HUES6 (cell line): ENCODE measurements around the gene COL15A1.
"Not testable (repeated sequence)": the region's sequence is repeated elsewhere in the genome, so short reads cannot be mapped to it uniquely, and the experiment has no call there.

Experiments used
- H3K27ac ChIP-seq: 2 replicates; pipeline ENCODE4 v1.7.0; 2013; ENCODE audit warnings: low read depth, mild to moderate bottlenecking, low read length, inconsistent platforms
- H3K27me3 ChIP-seq: 2 replicates; pipeline ENCODE4 v1.6.1; 2013; ENCODE audit warnings: low read length; ENCODE audit not compliant: control insufficient read depth, insufficient read depth
- H3K36me3 ChIP-seq: 2 replicates; pipeline ENCODE4 v1.6.1; 2013; ENCODE audit warnings: low read length; ENCODE audit not compliant: control insufficient read depth, insufficient read depth
- H3K4me1 ChIP-seq: 2 replicates; pipeline ENCODE4 v1.6.1; 2013; ENCODE audit warnings: low read length; ENCODE audit not compliant: control insufficient read depth, insufficient read depth
- H3K4me3 ChIP-seq: 2 replicates; pipeline ENCODE4 v1.5.1; 2013; ENCODE audit warnings: low read depth, low read length
- H3K9ac ChIP-seq: one replicate; pipeline ENCODE4 v1.6.1; 2013; ENCODE audit warnings: mild to moderate bottlenecking, low read length
- H3K9me3 ChIP-seq: 2 replicates; pipeline ENCODE4 v1.6.1; 2013; ENCODE audit warnings: low read depth, low read length; ENCODE audit not compliant: control insufficient read depth, insufficient read depth

Gene COL15A1

DNA sequence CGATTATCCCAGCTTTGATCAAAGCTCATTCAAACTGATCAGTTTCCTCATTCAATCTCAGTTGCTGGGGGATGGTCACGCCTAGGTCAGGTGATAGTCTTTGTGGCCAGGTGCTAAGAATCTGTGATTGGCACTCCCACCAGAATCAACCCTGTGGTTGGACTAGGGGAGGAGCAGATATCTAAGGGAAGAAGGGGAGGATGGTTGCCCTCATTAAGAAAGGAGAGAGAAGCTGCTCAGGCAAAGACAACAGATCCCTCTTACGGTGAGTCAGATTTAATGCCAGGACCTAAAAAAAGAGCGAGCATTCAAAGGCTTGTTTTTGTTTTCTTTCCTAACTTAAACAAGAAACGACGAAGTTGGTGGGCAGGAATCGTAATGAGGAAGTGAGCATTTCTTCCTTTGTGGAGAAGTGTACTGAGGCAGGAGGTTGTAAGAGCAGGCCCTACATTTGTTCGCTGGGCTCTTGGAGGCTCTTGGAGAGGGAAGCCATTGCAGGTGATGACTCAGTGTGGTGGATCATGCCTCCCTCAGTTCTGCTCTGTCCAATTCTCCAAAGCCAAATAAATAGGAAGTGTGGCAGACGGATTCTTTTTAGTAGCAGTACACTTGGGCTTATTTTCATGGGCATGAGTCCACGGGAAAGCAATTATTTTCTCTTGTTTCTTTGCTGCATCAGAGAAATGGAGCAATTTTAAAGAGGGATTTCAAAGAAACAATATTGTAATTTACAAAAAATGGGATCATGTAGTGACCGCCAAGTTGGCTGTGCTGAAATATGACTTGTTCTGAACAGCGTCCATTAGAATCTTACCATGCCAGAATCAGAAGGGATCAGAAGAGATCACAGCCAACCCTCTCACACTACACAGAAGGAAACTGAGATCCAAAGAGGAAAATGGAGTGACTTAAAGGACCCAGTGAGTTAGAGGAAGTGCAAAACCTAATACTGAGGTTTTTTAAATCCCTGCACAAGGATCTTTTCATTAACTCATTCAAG, 142.5 kb downstream of the COL15A1 start:
- Histone ChIP-seq H3K36me3 (no peaks in the 10 kb centered on the region), H3K4me3 (no peak overlapping the region), H3K4me1 (no peaks in the 10 kb centered on the region), H3K9ac (no peak overlapping the region), H3K9me3 (peaks cover 24% of the 10 kb centered on the region), H3K27me3 (no peaks in the 10 kb centered on the region), H3K27ac (no peak overlapping the region)

DNA sequence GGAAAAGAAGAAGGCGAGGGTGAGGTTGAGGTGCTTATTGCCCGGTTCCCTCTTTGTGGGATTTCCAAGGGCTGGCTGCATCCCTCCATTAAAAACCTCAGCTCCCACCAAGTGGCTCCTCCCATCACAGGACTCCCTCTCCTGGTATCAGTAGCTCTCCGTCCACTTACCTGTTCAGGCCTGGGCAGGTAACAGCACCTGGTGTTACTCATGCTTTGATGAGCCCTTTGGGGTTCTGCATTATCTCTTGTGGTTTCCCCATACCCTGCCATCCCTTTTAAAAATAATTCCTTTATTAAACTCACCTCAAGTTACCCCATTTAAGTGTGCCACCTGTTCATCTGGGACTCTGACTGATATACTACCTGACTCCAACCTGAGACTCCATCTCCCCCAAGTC, 143.8 kb downstream of the COL15A1 start:
- Histone ChIP-seq H3K27ac (no peak overlapping the region), H3K4me3 (no peak overlapping the region), H3K9me3 (peaks cover 24% of the 10 kb centered on the region), H3K36me3 (no peaks in the 10 kb centered on the region), H3K9ac (no peak overlapping the region), H3K27me3 (no peaks in the 10 kb centered on the region), H3K4me1 (no peaks in the 10 kb centered on the region)

DNA sequence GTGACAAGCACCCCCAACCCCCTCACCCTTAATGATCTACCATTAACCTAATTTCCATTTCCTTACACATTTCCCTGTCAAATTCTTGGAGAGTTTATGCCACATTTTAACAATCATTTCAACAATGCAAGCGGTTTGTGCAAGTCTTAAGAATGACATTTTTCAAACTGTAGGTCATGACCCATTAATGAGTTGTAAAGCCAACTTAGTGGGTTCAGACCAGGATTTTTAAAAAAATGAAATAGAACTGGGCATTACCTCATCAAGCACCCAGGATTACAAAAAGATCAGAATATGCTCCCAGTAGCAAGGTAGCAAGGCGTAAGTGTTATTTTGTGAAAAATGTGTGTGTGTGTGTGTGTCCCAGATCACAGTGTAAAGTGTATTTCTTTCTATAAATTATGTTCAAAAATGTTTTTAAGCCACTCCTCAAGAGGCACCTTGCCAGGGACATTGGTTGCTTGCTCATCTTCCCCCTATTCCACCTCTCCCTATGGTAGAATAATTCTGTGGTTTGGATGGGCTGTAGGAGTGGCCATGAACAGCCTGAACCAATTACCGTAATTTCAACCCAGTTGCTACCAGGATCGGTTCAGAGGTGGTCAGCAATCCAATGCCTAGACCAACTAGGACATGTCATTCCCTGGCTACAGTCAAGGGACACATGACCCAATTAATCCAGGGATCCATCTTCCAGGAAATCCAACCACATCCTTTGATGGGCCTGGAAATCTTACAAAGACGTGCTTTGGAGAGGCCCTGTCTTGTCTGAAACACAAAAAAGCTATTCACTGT, 146.8 kb downstream of the COL15A1 start:
- no peak overlapping the region for H3K27ac ChIP-seq
- no peaks in the 10 kb centered on the region for H3K27me3 ChIP-seq
- H3K9me3 ChIP-seq, result peaks cover 19% of the 10 kb centered on the region
- H3K4me1 ChIP-seq, result no peaks in the 10 kb centered on the region
- H3K4me3 ChIP-seq, result no peak overlapping the region
- no peak overlapping the region for H3K9ac ChIP-seq
- H3K36me3 ChIP-seq, result no peaks in the 10 kb centered on the region

DNA sequence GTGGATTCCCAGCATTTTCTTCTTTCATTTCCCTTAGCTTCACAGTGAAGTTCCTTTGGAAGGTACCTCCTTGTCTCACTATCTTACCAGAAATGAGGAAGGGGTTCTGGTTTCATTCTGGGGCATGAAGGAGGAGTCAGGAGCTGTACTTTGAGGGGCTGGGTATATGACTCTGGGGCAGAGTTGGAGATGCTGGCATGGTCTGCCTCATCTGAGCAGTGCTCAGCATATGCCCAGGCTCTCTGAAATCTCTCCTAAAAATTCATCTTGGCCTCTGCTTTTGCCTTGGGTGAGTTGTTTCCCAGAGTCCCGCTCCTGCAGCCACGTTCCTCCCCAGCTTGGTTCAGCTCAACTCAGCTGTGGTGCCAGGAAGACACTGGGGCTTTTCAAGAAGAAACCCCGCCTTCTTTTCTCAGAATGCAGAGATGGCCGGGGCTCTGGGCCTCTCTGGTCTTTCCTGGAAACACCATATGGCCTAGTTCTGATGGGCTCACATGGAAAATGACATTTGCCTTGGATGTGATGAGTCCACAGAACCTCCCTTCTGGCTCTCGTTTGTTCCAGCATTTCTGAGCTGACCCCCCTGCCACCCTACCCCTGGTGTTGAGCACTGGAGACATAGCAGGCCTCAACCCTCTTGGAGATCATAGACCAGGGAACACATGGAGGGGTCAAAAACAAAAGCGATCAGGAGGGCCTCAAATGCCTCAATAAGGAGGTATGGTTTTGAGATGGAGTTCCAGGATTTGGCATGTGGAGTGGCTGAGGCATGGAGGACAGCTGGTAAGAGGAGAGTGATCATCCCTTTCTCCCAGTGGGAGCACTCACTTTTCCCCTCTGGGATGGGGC, 149.2 kb downstream of the COL15A1 start:
- Histone ChIP-seq H3K36me3 (no peaks in the 10 kb centered on the region), H3K27ac (no peak overlapping the region), H3K9ac (no peak overlapping the region), H3K27me3 (no peaks in the 10 kb centered on the region), H3K4me3 (no peak overlapping the region), H3K9me3 (peaks cover 19% of the 10 kb centered on the region), H3K4me1 (no peaks in the 10 kb centered on the region)

DNA sequence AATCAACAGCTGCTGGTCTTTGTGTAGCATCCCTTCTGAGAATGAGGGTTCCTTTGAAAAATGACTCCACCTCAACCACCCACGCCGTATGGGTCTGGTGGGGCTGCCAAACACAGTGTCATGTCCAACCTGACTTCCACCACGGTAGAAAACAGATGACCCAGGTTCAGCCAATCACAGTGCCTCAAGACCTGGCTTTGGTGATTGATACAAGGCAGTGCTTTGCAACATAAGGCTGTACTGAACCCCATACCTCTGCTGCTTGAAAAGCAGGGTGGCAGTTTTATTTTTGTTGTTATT, 149.7 kb downstream of the COL15A1 start:
- Histone ChIP-seq H3K9ac (no peak overlapping the region), H3K27me3 (no peaks in the 10 kb centered on the region), H3K9me3 (peaks cover 19% of the 10 kb centered on the region), H3K36me3 (no peaks in the 10 kb centered on the region), H3K27ac (no peak overlapping the region), H3K4me3 (no peak overlapping the region), H3K4me1 (no peaks in the 10 kb centered on the region)

DNA sequence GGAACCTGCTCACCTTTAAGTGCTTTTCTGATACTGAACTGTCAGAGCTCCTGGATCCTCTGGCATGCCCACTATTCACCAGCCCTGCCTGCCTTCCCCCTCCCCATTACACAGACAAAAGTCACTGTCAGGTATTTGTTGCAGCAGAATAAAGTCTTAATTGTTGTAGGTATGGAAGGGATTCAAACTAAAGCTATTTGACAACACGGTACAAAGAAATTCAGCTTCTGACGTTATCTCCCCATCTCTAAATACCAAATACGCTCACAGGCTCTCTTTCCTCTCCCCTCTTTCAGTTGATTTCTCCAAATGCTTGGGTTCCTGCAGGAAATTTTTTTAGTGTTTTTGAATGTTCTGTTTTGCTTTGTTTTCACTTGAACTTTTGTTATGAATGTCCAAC, 151.9 kb downstream of the COL15A1 start:
- H3K36me3 ChIP-seq, result no peaks in the 10 kb centered on the region
- no peak overlapping the region for H3K4me3 ChIP-seq
- no peaks in the 10 kb centered on the region for H3K27me3 ChIP-seq
- no peak overlapping the region for H3K9ac ChIP-seq
- no peaks in the 10 kb centered on the region for H3K4me1 ChIP-seq
- 0 out of 2 replicates have a peak, but pooled peaks cover 4% of the 10 kb centered on the region for H3K9me3 ChIP-seq
- H3K27ac ChIP-seq, result no peak overlapping the region

DNA sequence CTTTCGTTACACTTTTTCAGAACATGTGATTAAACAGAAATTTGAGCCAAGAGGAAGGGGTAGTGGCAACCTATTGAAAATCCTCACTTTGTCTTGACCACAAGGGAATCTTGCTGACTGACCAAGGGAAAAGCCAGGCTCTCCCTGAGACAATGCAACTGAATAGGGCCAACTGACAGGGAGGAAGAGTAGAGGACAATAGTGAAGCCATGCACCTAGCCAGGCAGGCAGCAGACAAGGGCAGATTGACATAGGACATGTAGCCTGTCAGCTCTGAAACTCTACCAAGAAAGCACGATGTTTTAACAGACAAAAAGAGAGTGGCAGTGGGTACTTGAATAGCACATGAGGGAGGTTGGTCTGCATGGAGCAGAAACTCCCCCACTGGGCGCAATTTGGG, 152.7 kb downstream of the COL15A1 start:
- Histone ChIP-seq H3K9ac (no peak overlapping the region), H3K9me3 (0 out of 2 replicates have a peak, but pooled peaks cover 2% of the 10 kb centered on the region), H3K4me1 (no peaks in the 10 kb centered on the region), H3K27ac (no peak overlapping the region), H3K27me3 (no peaks in the 10 kb centered on the region), H3K36me3 (no peaks in the 10 kb centered on the region), H3K4me3 (no peak overlapping the region)

DNA sequence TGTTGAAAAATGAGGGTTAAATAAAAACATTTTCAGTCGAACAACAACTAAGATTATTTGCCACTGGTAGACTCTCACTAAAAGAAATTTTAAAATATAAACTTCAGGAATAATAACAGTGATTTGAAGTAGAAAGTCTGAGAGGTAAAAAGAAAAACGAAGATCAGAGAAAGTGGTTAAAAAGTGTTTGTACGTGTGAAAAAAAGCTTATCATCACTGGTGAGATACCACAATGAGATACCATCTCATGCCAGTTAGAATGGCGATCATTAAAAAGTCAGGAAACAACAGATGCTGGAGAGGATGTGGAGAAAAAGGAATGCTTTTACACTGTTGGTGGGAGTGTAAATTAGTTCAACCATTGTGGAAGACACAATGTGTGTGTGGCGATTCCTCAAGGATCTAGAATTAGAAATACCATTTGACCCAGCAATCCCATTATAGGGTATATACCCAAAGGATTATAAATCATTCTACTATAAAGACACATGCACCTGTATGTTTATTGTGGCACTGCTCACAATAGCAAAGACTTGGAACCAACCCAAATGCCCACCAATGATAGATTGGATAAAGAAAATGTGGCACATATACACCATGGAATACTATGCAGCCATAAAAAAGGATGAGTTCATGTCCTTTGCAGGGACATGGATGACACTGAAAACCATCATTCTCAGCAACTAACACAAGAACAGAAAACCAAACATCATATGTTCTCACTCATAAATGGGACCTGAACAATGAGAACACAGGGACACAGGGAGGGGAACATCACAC, 156.3 kb downstream of the COL15A1 start:
- H3K36me3 ChIP-seq, H3K27me3 ChIP-seq, H3K27ac ChIP-seq, H3K9ac ChIP-seq, H3K4me3 ChIP-seq, H3K4me1 ChIP-seq, H3K9me3 ChIP-seq: not testable (repeated sequence)

DNA sequence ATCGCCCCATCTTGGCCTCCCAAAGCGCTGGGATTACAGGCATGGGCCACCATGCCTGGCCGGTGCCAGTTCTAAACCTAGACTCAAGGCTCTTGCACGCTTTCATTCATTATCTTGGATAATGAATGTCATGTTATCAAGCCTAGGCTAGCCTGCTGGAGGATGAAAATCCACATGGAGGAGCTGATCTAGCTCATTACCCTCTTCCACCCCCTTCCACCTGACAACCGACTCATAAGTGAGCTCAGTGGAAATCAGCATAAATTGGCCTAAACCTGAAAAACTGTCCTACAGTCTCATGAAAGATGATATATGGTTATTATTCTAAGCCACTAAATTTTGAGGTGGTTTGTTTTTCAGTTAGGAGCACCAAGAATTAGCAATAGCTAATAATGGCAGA, 157.6 kb downstream of the COL15A1 start:
- no peak overlapping the region for H3K9ac ChIP-seq
- no peak overlapping the region for H3K27ac ChIP-seq

DNA sequence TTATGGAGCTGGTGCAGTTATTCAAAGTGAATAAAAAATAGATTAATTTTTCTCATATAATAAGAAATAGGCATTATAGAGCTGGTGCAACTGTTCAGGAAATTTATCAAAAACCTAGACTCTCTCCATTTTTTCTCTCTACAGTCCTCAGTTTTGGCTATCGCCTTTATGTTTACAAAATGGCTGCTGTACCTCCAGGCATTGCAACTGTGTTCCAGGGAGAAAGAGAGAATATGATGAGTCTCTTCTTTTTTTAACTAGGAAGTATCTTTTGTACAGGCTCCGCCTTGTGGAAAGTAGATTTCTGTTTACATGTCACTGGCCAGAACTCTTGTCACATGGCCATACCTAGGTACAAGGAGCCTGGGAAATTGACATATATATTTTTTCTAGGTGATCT, 158.1 kb downstream of the COL15A1 start:
- no peak overlapping the region for H3K9ac ChIP-seq
- H3K27me3 ChIP-seq, result 0 out of 2 replicates have a peak, but pooled peaks cover 5% of the 10 kb centered on the region
- 0 out of 2 replicates have a peak, but pooled peaks cover 2% of the 10 kb centered on the region for H3K9me3 ChIP-seq
- H3K4me1 ChIP-seq, result peaks cover 17% of the 10 kb centered on the region
- no peak overlapping the region for H3K27ac ChIP-seq
- H3K4me3 ChIP-seq, result no peak overlapping the region
- H3K36me3 ChIP-seq, result no peaks in the 10 kb centered on the region

More for the DNA sequence above, 157.6 kb downstream of the COL15A1 start:
- H3K4me1 ChIP-seq, result peaks cover 13% of the 10 kb centered on the region
- 0 out of 2 replicates have a peak, but pooled peaks cover 5% of the 10 kb centered on the region for H3K27me3 ChIP-seq
- no peak overlapping the region for H3K4me3 ChIP-seq
- H3K36me3 ChIP-seq, result no peaks in the 10 kb centered on the region
- 0 out of 2 replicates have a peak, but pooled peaks cover 2% of the 10 kb centered on the region for H3K9me3 ChIP-seq
